ENCODE measurements around the gene EPS8L3. TPM values are rescaled to one million over a fixed set of nuclear protein-coding genes. Genes with fewer than 3 reads are reported as not detected.

The EPS8L3 gene
- total and polyA plus RNA-seq, 2 of the 4 experiments (the other 2 are of a cell fraction): not detected

GRCh38 chr1:109721042-109721441 is 42.7 kb downstream of the EPS8L3 start:
- H3K27me3 ChIP-seq (ENCODE audit: control insufficient read depth, insufficient read depth, low read length): no peaks in the 10 kb centered on the region

More at GRCh38 chr1:109721042-109721441, 42.7 kb downstream of the EPS8L3 start:
- Histone ChIP-seq H4K91ac (ENCODE audit: insufficient read depth, low read depth, low read length) (0 out of 2 replicates have a peak overlapping the region, but pooled peaks have one; percentile 7), H3K23ac (ENCODE audit: low read depth, low read length) (no peak overlapping the region), H3K4me3 (ENCODE audit: insufficient read depth, low read depth, low read length) (no peak overlapping the region), H2BK120ac (ENCODE audit: low read depth, low read length) (peak overlapping the region; percentile 25; the same call in 1 of the 2 replicates), H3K18ac (ENCODE audit: low read depth, low read length) (no peak overlapping the region), H2AFZ (replicated peaks; ENCODE audit: low read length, poor library complexity) (no peak overlapping the region), H2BK15ac (ENCODE audit: low read depth, low read length) (peak overlapping the region; percentile 74; the same call in 2 of the 3 replicates), H3K4ac (ENCODE audit: low read depth, low read length) (peak overlapping the region; percentile 50; the same call in 1 of the 2 replicates), H3K27ac (ENCODE audit: insufficient read depth, low read length) (no peak overlapping the region), H3K36me3 (ENCODE audit: control insufficient read depth, insufficient read depth, low read length) (no peaks in the 10 kb centered on the region), H3K79me1 (ENCODE audit: low read depth in 1 of 2, low read length in 2 of 2) (no peaks in the 10 kb centered on the region), H4K5ac (ENCODE audit: low read depth, low read length) (no peak overlapping the region), H3K9me3 (ENCODE audit: control insufficient read depth, insufficient read depth, low read length) (no peaks in the 10 kb centered on the region), H3K9ac (ENCODE audit: low read depth, low read length) (no peak overlapping the region), H2BK20ac (ENCODE audit: low read depth, low read length) (peak overlapping the region; percentile 52), H2AK9ac (replicated peaks; ENCODE audit: low read depth, low read length, poor library complexity) (no peak overlapping the region), H3K4me1 (ENCODE audit: control insufficient read depth, insufficient read depth, low read length) (peaks cover 8% of the 10 kb centered on the region; the same call in 1 of the 2 replicates), H3K14ac (replicated peaks; ENCODE audit: low read depth, low read length) (no peak overlapping the region), H4K20me1 (ENCODE audit: insufficient read depth, low read length) (no peaks in the 10 kb centered on the region), H3K4me2 (ENCODE audit: low read depth, low read length) (no peak overlapping the region), H4K8ac (ENCODE audit: low read depth in 2 of 2, low read length in 2 of 2) (no peak overlapping the region), H2AK5ac (ENCODE audit: low read depth, low read length) (0 out of 2 replicates have a peak overlapping the region, but pooled peaks have one; percentile 58), H3K56ac (ENCODE audit: extremely low read depth, insufficient read depth, low read length) (no peak overlapping the region), H3K9me1 (ENCODE audit: insufficient read depth, low read length) (0 out of 2 replicates have a peak, but pooled peaks cover 3% of the 10 kb centered on the region), H2BK5ac (ENCODE audit: low read depth, low read length, poor library complexity, severe bottlenecking) (no peak overlapping the region)
- TF ChIP-seq CHD1 (IDR thresholded peaks at IDR 0.05; ENCODE audit: low read depth, low read length) (no peak), MAFK (IDR thresholded peaks at IDR 0.05; ENCODE audit: low read depth, low read length) (no peak), CEBPB (IDR thresholded peaks at IDR 0.05; ENCODE audit: low read depth, low read length) (peak; percentile 39; the same call in 1 of the 2 replicates), FOS (IDR thresholded peaks at IDR 0.05; ENCODE audit: low read depth, low read length) (no peak), BHLHE40 (IDR thresholded peaks at IDR 0.05; ENCODE audit: low read depth, low read length) (no peak), USF2 (IDR thresholded peaks at IDR 0.05; ENCODE audit: low read depth, low read length) (no peak), RCOR1 (IDR thresholded peaks at IDR 0.05; ENCODE audit: insufficient replicate concordance, low read length) (no peak)
- ChIA-PET POLR2A (ENCODE audit: unreplicated experiment) (no interaction called here), CTCF (interaction anchor here (1.1 kb wide), 1 partner anchor 175 kb away, joined by 3 read pairs; no protein-coding TSS in a partner anchor)
- dilution Hi-C loops (cut with HindIII; ENCODE audit: low sequenced_read_pairs, unreplicated experiment): no loop called here
- in situ Hi-C loops (cut with MboI; ENCODE audit: low sequenced_read_pairs): no loop called here
- DNase-seq (peak; percentile 5), ATAC-seq (ENCODE audit: low read depth) (no peak)
- WGBS, 2 experiments (ENCODE audit: extremely low coverage in 2 of 2, insufficient read length in 1 of 2): no CpG with 5 or more reads among the region's 5 CpGs
- no TSS peak for BruUV-seq (replicated peaks)
- intact Hi-C loops (cut with micrococcal nuclease): loop anchor here (5.0 kb wide), 1 partner anchor 44 kb away; no protein-coding TSS in a partner anchor

Data from IMR-90 (cell line).